ENCODE measurements around the gene LUZP2.

DNA sequence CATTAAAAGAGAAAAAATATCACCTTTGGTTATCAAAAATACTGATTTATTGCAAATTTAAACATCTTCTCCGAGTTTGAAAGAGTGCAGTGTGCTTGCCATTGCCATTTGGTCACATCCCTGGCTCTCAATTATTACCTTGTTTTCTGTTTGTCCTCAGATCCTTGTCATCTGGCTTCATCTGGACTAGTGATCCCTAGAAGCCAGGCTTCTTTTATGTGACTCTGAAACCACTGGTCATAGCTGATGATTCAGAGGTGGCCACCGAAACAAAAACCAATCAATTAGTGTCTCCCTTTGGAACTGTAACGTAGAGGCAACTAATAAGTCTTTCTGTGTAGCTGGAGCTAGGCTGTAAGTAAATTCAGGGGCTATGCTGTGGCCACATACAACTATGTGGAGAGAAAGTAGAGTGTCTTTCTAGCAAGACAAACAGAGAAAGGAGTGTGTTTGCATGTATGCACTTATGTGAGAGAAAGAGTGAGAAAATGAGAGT, 237.9 kb downstream of the LUZP2 start:
- TF ChIP-seq POLR2A (IDR thresholded peaks at IDR 0.05) = no peak
- TF ChIP-seq, protein P1, sequence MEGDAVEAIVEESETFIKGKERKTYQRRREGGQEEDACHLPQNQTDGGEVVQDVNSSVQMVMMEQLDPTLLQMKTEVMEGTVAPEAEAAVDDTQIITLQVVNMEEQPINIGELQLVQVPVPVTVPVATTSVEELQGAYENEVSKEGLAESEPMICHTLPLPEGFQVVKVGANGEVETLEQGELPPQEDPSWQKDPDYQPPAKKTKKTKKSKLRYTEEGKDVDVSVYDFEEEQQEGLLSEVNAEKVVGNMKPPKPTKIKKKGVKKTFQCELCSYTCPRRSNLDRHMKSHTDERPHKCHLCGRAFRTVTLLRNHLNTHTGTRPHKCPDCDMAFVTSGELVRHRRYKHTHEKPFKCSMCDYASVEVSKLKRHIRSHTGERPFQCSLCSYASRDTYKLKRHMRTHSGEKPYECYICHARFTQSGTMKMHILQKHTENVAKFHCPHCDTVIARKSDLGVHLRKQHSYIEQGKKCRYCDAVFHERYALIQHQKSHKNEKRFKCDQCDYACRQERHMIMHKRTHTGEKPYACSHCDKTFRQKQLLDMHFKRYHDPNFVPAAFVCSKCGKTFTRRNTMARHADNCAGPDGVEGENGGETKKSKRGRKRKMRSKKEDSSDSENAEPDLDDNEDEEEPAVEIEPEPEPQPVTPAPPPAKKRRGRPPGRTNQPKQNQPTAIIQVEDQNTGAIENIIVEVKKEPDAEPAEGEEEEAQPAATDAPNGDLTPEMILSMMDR (IDR thresholded peaks at IDR 0.05) = no peak

Measured in adrenal gland (tissue), 5 donors.